MV-4-11 (cell line): ENCODE measurements around the gene FBXO48.
"Not testable (repeated sequence)": the region's sequence is repeated elsewhere in the genome, so short reads cannot be mapped to it uniquely, and the experiment has no call there.

Source experiments
- DNase-seq: peaks from one replicate; lab custom pipeline; 2025; lab: John Stamatoyannopoulos, UW

The FBXO48 gene

GRCh38 chr2:68471385-68471784, 4.3 kb upstream of the FBXO48 start:
- DNase-seq = no peak

DNA sequence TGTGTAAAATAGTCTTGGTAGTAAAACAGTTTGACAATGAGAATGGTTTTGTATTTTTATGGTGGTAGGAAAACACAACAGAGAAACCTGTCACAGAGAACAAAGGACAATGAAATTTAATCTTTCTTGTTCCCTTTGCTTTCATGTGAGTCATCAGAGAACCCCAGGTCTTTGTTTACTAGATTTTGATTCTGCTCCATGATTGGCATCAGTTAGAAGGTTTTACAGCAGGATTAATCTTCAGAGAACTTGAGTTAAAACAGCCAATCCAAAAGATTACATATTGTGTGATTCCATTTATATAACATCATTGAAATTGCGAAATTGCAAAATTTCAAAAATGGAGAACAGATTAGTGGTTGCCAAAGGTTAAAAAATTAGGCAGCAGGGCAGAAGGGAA, 2.8 kb upstream of the FBXO48 start:
- no peak for DNase-seq

- peak; percentile 10 for DNase-seq
Measured at GRCh38 chr2:68468801-68469200, 1.7 kb upstream of the FBXO48 start.

DNA sequence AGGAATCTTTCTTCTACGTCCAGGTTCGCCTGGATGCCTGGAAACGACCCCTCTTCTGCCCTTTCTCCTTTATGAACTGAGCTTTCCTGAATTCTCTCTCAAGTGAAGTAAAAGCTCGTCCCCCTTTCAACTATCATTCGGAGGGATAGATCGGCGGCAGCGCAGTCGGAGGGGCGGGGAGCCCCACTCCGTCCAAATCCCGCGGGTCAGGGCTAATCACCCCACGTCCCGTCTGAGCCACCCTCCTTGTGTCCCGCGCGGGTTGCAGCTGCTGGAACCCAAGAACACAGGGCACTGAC, 367 bp downstream of the FBXO48 start:
- no peak for DNase-seq

DNA sequence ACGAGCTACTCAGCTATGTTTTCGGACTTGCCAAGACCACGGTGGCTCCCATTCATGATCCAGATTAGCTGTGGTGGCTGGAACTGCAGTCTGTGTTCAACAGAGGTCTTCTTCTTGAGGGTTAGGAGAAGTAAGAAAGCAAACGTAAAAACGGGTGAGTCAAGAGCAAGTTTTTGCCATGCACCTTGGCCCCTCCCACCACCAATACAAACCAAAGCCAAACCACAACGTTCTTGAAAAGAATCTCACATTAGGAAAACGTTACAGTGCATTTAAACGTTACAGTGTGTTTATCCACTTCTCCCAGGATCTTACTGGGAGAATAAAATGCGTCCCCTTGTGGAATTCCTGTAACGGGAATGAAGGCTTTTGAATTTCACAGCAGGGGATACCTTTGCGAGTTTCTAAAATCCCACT, 725 bp downstream of the FBXO48 start:
- DNase-seq = peak; percentile 44

DNA sequence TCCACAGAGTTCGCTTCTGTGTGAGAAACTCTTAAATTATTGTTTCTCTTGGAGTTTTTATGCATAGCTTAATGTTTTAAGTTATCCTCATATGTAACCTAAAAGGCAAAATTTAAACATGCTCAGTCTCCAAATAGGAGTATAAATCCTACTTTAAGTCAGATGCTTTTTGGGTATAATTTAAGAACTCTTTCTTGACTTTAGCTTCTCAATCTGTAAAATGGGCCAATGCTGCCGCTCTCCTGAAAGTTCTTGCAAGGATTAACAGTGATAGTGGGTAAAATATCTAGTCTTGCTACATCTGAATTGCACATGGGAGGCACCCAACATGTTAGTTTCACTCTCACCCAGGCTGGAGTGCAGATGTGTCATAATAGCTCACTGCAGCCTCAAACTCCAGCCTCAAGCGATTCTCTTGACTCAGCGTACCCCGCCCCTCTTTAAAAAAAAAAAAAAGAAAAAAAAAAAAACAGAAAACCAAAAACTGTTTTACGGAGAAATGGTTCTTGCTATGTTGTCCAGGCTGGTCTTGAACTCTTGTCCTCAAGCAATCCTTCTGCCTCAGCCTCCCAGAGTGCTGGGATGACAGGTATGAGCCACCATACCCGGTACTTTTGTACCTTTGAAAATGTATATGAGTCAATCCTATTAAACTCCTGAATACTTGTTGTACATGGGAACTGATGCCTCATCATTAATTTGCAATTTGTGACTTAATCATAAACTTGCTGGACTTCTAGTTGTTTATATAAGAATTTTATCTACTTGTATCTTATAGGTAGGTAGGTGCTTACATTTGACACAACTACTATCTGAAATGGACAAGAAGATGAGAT, 1.8 kb downstream of the FBXO48 start:
- peak; percentile 62 for DNase-seq

GRCh38 chr2:68464651-68465050, 2.4 kb downstream of the FBXO48 start:
- DNase-seq = no peak

GRCh38 chr2:68463287-68463877, 3.7 kb downstream of the FBXO48 start:
- DNase-seq = peak; percentile 53

DNA sequence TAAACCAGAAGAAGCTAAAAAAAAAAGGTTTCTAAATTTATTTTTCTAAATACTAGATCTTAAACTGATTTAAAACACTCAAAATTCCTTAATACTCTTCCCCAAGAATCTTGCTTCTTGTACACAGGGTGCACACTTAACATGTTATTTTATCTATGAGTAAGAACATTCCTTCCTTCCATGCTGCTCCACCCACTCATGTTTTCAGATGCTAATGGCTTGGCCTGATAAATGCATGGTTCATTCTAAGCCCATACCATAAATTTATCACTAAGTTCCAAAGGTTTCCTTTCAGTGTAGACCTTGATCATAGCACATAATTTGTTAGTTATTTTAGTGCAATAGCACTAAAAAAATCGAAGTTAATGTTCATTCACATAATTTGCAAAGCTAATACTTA, 8.1 kb downstream of the FBXO48 start:
- no peak for DNase-seq

GRCh38 chr2:68456198-68456597, 10.9 kb downstream of the FBXO48 start:
- no peak for DNase-seq

- no peak for DNase-seq
Measured at GRCh38 chr2:68454719-68455118, 12.4 kb downstream of the FBXO48 start.

GRCh38 chr2:68453761-68454360, 13.2 kb downstream of the FBXO48 start:
- no peak for DNase-seq

DNA sequence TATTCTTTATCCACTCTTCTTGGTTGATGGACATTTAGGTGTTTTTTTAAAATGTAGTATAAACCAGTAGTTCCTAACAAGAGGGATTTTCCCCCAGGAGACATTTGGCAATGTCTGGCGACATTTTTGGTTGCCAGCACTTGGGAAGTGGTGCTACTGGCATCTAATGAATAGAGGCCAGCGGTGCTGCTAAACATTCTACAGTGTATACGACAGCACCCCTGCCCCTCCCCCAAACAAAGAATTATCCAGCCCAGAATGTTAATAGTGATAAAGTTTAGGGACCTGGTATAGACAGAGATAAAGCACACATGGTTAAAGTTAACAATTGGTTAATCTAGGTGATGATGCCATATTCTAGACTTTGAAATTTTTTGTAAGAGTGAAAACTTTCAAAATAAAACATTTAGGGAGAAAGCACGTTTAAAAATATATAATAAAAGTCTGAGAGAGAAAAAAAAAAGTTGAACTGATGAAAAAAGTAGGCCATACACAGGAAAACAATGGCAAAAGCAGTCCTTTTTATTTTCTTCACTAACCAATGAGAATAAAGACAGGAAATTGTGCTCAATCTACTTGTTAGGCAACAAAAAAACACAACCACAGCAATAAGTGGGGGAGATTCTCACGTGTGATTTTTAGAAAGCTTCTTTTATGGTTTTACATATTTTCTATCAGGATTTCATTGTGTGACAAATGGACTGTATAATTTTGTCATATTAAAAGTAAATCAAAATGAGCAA, 14.8 kb downstream of the FBXO48 start:
- DNase-seq = no peak

DNA sequence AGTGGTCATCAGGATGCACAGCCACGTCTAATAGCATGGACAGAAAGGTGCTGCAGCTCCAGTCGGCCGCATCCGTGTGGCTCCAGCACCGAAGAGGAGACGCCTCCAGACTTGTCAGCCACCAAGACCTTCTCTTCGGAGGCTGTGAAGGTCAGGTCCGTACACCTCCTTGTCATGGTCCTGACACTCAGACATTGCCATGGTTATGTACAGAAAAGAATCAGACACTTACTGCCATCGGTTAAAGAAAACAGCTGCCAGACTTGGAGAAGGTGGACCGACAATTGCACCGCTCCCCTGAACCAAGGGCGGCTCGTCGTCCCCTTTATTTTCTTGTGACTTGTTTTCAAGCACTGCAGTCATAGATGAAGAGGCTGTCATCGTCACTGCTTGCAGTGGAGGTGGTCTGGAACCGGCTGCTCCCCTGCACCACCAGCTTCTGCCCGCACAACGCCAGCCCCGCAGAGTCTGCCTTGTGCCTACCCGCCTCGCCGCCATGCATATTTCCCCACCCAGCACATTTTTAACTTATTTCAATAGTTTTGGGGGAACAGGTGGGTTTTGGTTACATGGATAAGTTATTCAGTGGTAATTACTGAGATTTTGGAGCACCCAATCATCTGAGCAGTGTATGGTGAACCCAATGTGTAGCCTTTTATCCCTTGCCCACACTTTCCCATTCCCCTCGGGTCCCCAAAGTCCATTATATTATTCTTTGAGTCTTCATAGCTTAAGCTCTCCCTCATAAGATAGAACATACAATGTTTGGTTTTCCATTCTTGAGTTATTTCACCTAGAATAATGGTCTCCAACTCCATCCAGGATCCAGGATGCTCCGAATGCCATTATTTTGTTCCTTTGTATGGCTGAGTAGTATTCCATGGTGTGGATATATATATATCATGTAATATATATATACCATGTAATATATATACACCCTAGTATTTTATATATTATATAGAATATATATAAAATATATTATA, 18.1 kb downstream of the FBXO48 start:
- no peak for DNase-seq

- no peak for DNase-seq
Measured at GRCh38 chr2:68447118-68447517, 20.0 kb downstream of the FBXO48 start.

DNA sequence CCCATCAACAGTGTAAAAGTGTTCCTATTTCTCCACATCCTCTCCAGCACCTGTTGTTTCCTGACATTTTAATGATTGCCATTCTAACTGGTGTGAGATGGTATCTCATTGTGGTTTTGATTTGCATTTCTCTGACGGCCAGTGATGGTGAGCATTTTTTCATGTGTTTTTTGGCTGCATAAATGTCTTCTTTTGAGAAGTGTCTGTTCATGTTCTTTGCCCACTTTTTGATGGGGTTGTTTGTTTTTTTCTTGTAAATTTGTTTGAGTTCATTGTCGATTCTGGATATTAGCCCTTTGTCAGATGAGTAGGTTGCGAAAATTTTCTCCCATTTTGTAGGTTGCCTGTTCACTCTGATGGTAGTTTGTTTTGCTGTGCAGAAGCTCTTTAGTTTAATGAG, 20.7 kb downstream of the FBXO48 start:
- DNase-seq = not testable (repeated sequence)

DNA sequence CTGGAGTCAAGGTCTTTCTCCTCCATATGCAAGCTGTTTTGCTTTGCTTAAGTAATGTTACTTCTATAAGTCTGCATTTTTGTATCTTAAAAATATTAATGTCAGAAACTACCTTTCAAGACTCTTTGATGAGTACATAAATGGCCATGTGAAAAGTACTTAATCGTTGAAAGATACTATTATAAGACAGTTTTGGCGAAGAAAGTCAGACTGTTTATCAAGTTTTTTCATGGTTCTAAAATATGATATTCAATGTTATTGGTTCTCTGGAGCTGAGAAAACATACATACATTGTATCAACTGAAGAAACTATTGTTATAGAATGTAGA, 25.1 kb downstream of the FBXO48 start:
- DNase-seq = no peak

- peak; percentile 99 for DNase-seq
Measured at GRCh38 chr2:68441179-68441993, 25.7 kb downstream of the FBXO48 start.

- peak; percentile 89 for DNase-seq
Measured at GRCh38 chr2:68438455-68439303, 28.4 kb downstream of the FBXO48 start.

- no peak for DNase-seq
Measured at GRCh38 chr2:68436270-68436669, 30.8 kb downstream of the FBXO48 start.
